HG02973 (cell line): ENCODE results near the gene PHEX.

Source experiments
- ATAC-seq: cut with Tn5 transposase; IDR thresholded peaks from one replicate; pipeline ENCODE4 v1.9.1; 2021; ENCODE audit warnings: moderate library complexity; ENCODE audit not compliant: unreplicated experiment

Gene PHEX

GRCh38 chrX:22032084-22032483 lies at the start of gene PHEX:
TSS of gene PHEX (plus strand) at chrX:22032325. CDS start at chrX:22033006, 681 bp downstream.
- ATAC-seq: no peak

- ATAC-seq: peak; percentile 80
Observed at GRCh38 chrX:21985332-21985777, 46.8 kb upstream of the PHEX start.

GRCh38 chrX:21986596-21986995 lies 45.5 kb upstream of the PHEX start:
- no peak for ATAC-seq

GRCh38 chrX:21989384-21989783 lies 42.7 kb upstream of the PHEX start:
- peak; percentile 47 for ATAC-seq

- ATAC-seq: no peak
Observed at GRCh38 chrX:21990832-21991231, 41.3 kb upstream of the PHEX start.

- no peak for ATAC-seq
Observed at GRCh38 chrX:21991504-21991903, 40.6 kb upstream of the PHEX start.

- ATAC-seq: peak; percentile 88
Observed at GRCh38 chrX:21993265-21993664, 38.9 kb upstream of the PHEX start.

GRCh38 chrX:21996872-21997455 lies 35.2 kb upstream of the PHEX start:
- no peak for ATAC-seq

- no peak for ATAC-seq
Observed at GRCh38 chrX:21998037-21998436, 34.1 kb upstream of the PHEX start.

GRCh38 chrX:22004866-22005265 lies 27.3 kb upstream of the PHEX start:
- no peak for ATAC-seq

GRCh38 chrX:22012051-22012450 lies 20.1 kb upstream of the PHEX start:
- ATAC-seq: no peak

- no peak for ATAC-seq
Observed at GRCh38 chrX:22012931-22013330, 19.2 kb upstream of the PHEX start.

GRCh38 chrX:22015139-22015750 lies 16.9 kb upstream of the PHEX start:
- ATAC-seq: no peak

GRCh38 chrX:22021751-22022324 lies 10.3 kb upstream of the PHEX start:
- no peak for ATAC-seq

GRCh38 chrX:22024577-22024976 lies 7.5 kb upstream of the PHEX start:
- no peak for ATAC-seq

- no peak for ATAC-seq
Observed at GRCh38 chrX:22025751-22026150, 6.4 kb upstream of the PHEX start.

- no peak for ATAC-seq
Observed at GRCh38 chrX:22026731-22027130, 5.4 kb upstream of the PHEX start.

- ATAC-seq: no peak
Observed at GRCh38 chrX:22032506-22032905, 381 bp downstream of the PHEX start.

- no peak for ATAC-seq
Observed at GRCh38 chrX:22033818-22034217, 1.7 kb downstream of the PHEX start.

GRCh38 chrX:22035236-22035635 lies 3.1 kb downstream of the PHEX start:
- ATAC-seq: no peak

- ATAC-seq: no peak
Observed at GRCh38 chrX:22037225-22037624, 5.1 kb downstream of the PHEX start.

- ATAC-seq: no peak
Observed at GRCh38 chrX:22037911-22038537, 5.9 kb downstream of the PHEX start.
